GM21786 (cell line): ENCODE data around the gene MBD3L2.
"Not testable (repeated sequence)": the region's sequence is repeated elsewhere in the genome, so short reads cannot be mapped to it uniquely, and the experiment has no call there.

Experiments
- ATAC-seq: cut with Tn5 transposase; IDR thresholded peaks from one replicate; pipeline ENCODE4 v1.9.1; 2021; ENCODE audit not compliant: unreplicated experiment

MBD3L2 gene

GRCh38 chr19:7059977-7060376 lies 10.9 kb downstream of the MBD3L2 start:
- ATAC-seq, result not testable (repeated sequence)

- ATAC-seq, result no peak
Observed at GRCh38 chr19:7063339-7063738, 14.2 kb downstream of the MBD3L2 start.

- no peak for ATAC-seq
Observed at GRCh38 chr19:7063764-7064418, 14.8 kb downstream of the MBD3L2 start.

GRCh38 chr19:7067122-7067521 lies 18.0 kb downstream of the MBD3L2 start:
- not testable (repeated sequence) for ATAC-seq

GRCh38 chr19:7067716-7068115 lies 18.6 kb downstream of the MBD3L2 start:
- no peak for ATAC-seq

GRCh38 chr19:7068599-7068998 lies 19.5 kb downstream of the MBD3L2 start:
- ATAC-seq, result no peak

- peak; percentile 92 for ATAC-seq
Observed at GRCh38 chr19:7069042-7069903, 20.2 kb downstream of the MBD3L2 start, which contains the start of gene ZNF557. ZNF557 (plus strand) TSS chr19:7069703; CDS start chr19:7075075, 5,372 bp downstream.

- ATAC-seq, result no peak
Observed at GRCh38 chr19:7069904-7070226, 20.7 kb downstream of the MBD3L2 start.

GRCh38 chr19:7072541-7072940 lies 23.4 kb downstream of the MBD3L2 start:
- ATAC-seq, result no peak

- no peak for ATAC-seq
Observed at GRCh38 chr19:7074705-7075282, 25.7 kb downstream of the MBD3L2 start.

- no peak for ATAC-seq
Observed at GRCh38 chr19:7076151-7076550, 27.0 kb downstream of the MBD3L2 start.

- ATAC-seq, result no peak
Observed at GRCh38 chr19:7078008-7078407, 28.9 kb downstream of the MBD3L2 start.

GRCh38 chr19:7083076-7083956 lies 34.2 kb downstream of the MBD3L2 start:
- no peak for ATAC-seq

- ATAC-seq, result no peak
Observed at GRCh38 chr19:7088999-7089398, 39.9 kb downstream of the MBD3L2 start.

GRCh38 chr19:7098096-7098495 lies 49.0 kb downstream of the MBD3L2 start:
- no peak for ATAC-seq

- ATAC-seq, result peak; percentile 76
Observed at GRCh38 chr19:7098701-7099596, 49.8 kb downstream of the MBD3L2 start.

- ATAC-seq, result no peak
Observed at GRCh38 chr19:7099597-7099921, 50.4 kb downstream of the MBD3L2 start.
